GM19240 (cell line): ENCODE data around the gene MYH9.
A peak's percentile ranks its signal among the peaks of the same experiment; 100 is the strongest.

ENCODE experiments used
- DNase-seq: peaks from one replicate; pipeline ENCODE4 v3.0.0; 2011; ENCODE audit warnings: low spot score; ENCODE audit not compliant: insufficient read length

The MYH9 gene

GRCh38 chr22:36332623-36333332 lies 55.0 kb downstream of the MYH9 start:
- peak; percentile 59 for DNase-seq

GRCh38 chr22:36331912-36332622 lies 55.7 kb downstream of the MYH9 start:
- DNase-seq, result peak; percentile 24

GRCh38 chr22:36331306-36331911 lies 56.4 kb downstream of the MYH9 start:
- peak; percentile 80 for DNase-seq

DNA sequence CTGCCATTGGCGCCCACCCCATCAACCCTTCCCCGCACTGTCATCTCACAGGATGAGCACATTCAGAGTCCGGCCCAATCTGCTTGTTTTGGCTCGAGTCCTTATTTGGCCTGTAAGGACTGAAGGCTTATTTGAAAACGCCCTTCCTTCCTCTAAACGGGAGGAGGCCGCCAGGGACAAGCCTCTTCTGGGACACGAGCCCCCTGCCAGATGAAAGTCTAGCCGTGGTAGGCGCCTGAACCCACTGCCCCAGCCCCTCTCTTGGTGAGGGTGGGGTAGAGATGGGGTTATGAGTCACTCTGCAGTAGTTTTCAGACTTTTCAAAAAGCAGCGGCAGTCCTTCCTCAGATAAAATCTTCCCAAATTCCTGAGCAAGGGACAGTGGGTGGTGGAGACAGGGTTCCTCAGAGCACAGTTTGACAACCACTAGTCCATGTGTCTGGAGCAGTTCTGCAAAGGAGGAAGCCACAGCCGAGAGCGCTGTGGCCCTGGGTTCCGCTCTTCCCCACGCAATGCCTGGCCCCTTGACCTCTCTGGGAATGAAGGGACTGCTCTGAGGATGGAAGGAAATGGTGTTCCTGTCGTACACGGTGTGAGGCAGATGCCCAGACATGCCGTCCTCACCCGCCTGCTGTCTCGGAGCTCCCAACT lies 57.0 kb downstream of the MYH9 start:
- no peak for DNase-seq

- no peak for DNase-seq
These were observed 57.6 kb downstream of the MYH9 start for GRCh38 chr22:36330127-36330526.

GRCh38 chr22:36329254-36330078 lies 58.3 kb downstream of the MYH9 start:
- DNase-seq, result no peak

GRCh38 chr22:36328635-36329253 lies 59.0 kb downstream of the MYH9 start:
- no peak for DNase-seq

DNA sequence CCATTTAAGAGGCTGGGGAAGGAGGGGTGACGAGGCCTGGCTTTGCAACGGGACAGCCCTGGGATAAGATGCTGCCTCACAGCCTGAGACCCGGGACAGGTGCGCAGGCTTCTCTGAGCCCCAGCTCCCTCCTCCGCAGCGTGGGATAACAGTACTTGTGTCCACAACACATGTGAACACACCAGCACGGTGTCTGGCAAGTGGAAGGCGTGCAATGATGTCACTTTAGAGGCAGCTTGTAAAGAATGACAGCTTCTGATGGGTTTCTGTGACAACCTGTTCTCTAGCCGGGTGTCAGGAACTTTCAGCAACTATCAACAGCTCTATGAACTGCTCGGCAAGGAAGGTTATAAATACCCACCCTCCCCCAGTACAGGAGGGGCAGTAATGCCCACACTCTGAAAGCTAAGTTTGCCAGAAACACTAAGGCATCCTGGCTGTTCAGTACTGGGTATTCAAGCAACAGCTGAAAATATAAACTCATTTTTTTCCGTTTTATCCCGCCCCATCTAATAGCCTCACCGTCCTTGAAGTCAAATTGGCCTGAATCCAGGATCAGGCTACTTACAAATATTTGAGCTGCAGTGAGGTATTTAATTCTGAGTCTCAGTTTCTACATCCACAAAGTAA lies 59.7 kb downstream of the MYH9 start:
- no peak for DNase-seq

DNA sequence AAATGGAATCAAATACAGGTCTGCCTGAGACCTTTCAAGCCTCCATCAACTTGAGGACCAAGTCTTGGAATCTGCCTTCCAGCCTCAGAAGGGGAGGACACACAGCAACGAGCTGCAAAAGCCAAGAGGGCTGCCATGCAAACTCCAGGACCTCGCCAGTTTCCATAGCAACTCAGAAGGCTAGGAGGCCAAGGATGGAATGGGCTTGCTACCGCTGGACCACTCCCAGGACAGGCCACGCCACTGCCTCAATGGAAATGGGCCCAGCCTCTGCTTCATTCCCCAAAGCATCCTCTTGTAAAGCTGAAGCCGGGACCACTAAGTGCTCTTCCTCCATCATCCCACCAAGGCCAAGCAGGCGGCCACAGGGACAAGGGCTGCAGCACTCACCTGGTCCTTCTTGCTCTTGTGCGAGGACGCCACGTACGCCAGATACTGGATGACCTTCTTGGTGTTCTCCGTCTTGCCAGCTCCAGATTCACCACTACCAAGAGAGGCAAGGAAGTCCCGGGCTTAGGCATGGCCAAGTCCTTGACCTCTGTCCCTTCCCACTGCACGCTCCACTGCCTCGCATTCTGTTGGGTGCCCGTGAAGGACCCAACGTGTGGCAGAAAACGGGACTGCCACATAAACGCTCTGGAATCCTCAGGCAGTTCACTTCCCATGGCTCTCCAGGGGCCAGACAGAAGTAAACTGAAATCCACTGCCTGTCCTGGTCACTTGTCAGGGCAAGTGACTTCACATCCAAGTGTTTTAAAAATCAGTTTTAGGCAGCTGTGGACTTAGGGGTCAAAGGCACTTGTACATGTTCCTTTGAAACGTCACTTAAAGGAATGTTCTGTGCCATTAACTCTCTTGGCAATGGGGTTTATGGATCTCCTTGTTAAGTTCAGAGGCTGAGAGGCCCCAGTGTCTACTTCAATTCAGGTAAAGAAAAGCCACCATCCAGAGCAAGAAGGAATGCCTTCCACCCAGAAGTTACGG lies 61.3 kb downstream of the MYH9 start:
- DNase-seq, result no peak

GRCh38 chr22:36325154-36326031 lies 62.4 kb downstream of the MYH9 start:
- no peak for DNase-seq

DNA sequence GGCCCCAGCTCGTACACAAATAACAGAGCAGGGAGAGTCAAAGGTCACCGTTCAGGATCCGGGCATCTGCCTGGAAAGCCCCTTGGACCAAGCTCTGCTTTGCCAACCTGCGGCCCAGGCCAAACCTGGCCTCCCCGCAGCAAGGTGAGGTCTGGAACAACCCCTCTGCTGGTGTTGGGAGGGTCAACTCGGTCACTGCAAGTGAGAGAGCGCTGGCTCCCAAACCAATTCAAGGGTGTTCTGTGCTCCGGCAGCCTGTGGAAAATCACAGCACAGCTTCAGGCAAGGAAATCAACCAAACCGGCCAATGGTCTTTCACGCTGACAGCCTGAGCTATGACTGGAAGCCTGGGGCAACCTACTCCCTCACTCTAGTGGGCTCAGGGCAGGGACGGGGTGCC lies 63.4 kb downstream of the MYH9 start:
- no peak for DNase-seq

GRCh38 chr22:36323855-36324331 lies 63.9 kb downstream of the MYH9 start:
- DNase-seq, result no peak

- no peak for DNase-seq
These were observed 64.4 kb downstream of the MYH9 start for GRCh38 chr22:36323182-36323854.

DNA sequence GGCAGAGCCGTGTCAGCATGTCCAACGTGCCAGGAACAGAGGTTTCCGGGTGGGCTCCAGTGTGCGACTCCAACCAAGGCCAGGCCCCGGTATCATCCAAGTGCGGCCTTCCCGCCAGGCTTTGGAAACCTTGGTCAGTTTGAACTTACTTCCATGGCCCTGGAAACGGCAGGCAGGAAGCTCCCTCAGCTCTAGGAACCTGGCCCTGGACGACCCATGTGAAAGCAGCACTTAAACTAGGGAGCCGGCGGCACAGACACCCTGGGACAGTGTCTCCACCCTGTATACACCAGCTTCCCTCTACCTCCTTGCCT lies 65.2 kb downstream of the MYH9 start:
- no peak for DNase-seq

GRCh38 chr22:36321797-36322601 lies 65.8 kb downstream of the MYH9 start:
- DNase-seq, result no peak

GRCh38 chr22:36320553-36320952 lies 67.2 kb downstream of the MYH9 start:
- DNase-seq, result no peak
